PC-3 (cell line): ENCODE results near the gene PIGP. TPM values are rescaled to one million over a fixed set of nuclear protein-coding genes. Genes with fewer than 3 reads are reported as not detected.

ENCODE experiments used
- ATAC-seq: fragments of 200-7000 bp; cut with Tn5 transposase; 2 replicates; pipeline ENCODE4 v1.9.1; 2020; ENCODE audit warnings: mild to moderate bottlenecking, moderate library complexity
- BruUV-seq: library from RNA; stranded (reverse); fragments of 400-500 nt; replicated peaks from 2 replicates; lab custom pipeline; 2021; lab: Mats Ljungman, UMichigan
- CTCF ChIA-PET: fragments of 300-600 bp; sonication (Branson Sonifier 250); formaldehyde crosslinking; loops from one replicate; lab custom pipeline; 2022; ENCODE audit warnings: antibody characterized with exemption; lab: Charles Lee
- POLR2A ChIA-PET: fragments of 300-600 bp; sonication (Branson Sonifier 250); formaldehyde crosslinking; loops from one replicate; lab custom pipeline; 2022; ENCODE audit warnings: antibody characterized with exemption; ENCODE audit not compliant: unreplicated experiment; lab: Charles Lee
- DNase-seq: peaks from one replicate; pipeline ENCODE4 v3.0.0-alpha.2; 2015
- H2AFZ ChIP-seq: fragments of 300-600 bp; sonication (generic); 2 replicates; pipeline ENCODE4 v1.6.0; 2016; ENCODE audit warnings: antibody characterized with exemption, low read length
- H3F3A ChIP-seq: fragments of 300-600 bp; sonication (generic); one replicate; pipeline ENCODE4 v1.6.0; 2017; ENCODE audit warnings: antibody characterized with exemption, low read length, control low read depth, mild to moderate bottlenecking; ENCODE audit not compliant: unreplicated experiment
- H3K27ac ChIP-seq: fragments of 300-600 bp; sonication (generic); 2 replicates; pipeline ENCODE4 v1.5.1; 2016; ENCODE audit warnings: mild to moderate bottlenecking, low read length
- H3K27me3 ChIP-seq: fragments of 300-600 bp; sonication (generic); 2 replicates; pipeline ENCODE4 v1.6.1; 2016; ENCODE audit warnings: low read length, mixed read lengths
- H3K36me3 ChIP-seq: fragments of 300-600 bp; sonication (generic); 2 replicates; pipeline ENCODE4 v1.6.1; 2016; ENCODE audit warnings: low read depth, mixed run types, low read length, mixed read lengths
- H3K4me1 ChIP-seq: fragments of 300-600 bp; sonication (generic); 2 replicates; pipeline ENCODE4 v1.5.1; 2016; ENCODE audit warnings: low read length; ENCODE audit not compliant: insufficient read depth
- H3K4me2 ChIP-seq: fragments of 300-600 bp; sonication (generic); 2 replicates; pipeline ENCODE4 v1.6.0; 2016; ENCODE audit warnings: low read length
- H3K4me3 ChIP-seq: fragments of 300-600 bp; sonication (generic); 2 replicates; pipeline ENCODE4 v1.5.1; 2016; ENCODE audit warnings: mild to moderate bottlenecking, low read length, mixed read lengths
- H3K79me2 ChIP-seq: fragments of 300-600 bp; sonication (generic); 2 replicates; pipeline ENCODE4 v1.6.1; 2017; ENCODE audit warnings: low read length, mixed read lengths
- H3K9ac ChIP-seq: fragments of 300-600 bp; sonication (generic); 2 replicates; pipeline ENCODE4 v1.6.0; 2016; ENCODE audit warnings: mild to moderate bottlenecking, low read length
- H3K9me2 ChIP-seq: fragments of 300-600 bp; sonication (generic); replicated peaks from 2 replicates; pipeline ENCODE4 v1.6.1; 2016; ENCODE audit warnings: mixed run types, low read length, mixed read lengths
- H3K9me3 ChIP-seq: fragments of 300-600 bp; sonication (generic); 2 replicates; pipeline ENCODE4 v1.6.1; 2016; ENCODE audit warnings: low read length, mixed read lengths
- H4K20me1 ChIP-seq: fragments of 300-600 bp; sonication (generic); 2 replicates; pipeline ENCODE4 v1.6.1; 2016; ENCODE audit warnings: low read length, mixed read lengths
- CTCF ChIP-seq: fragments of 300-600 bp; sonication (generic); conservative IDR thresholded peaks from 2 replicates; pipeline ENCODE4 v1.5.1; 2017; ENCODE audit warnings: antibody characterized with exemption, low read depth, mild to moderate bottlenecking, low read length
- EZH2 ChIP-seq: fragments of 300-600 bp; sonication (generic); IDR thresholded peaks from one replicate; pipeline ENCODE4 v1.6.1; 2017; ENCODE audit warnings: antibody characterized with exemption, mild to moderate bottlenecking, low read length; ENCODE audit not compliant: unreplicated experiment
- EZH2phosphoT487 ChIP-seq: fragments of 300-600 bp; sonication (generic); IDR thresholded peaks from 2 replicates; pipeline ENCODE4 v1.6.1; 2018; ENCODE audit warnings: mild to moderate bottlenecking, antibody characterized with exemption, low read length, borderline replicate concordance
- intact Hi-C: fragments of 100-400 bp; cut with micrococcal nuclease; formaldehyde crosslinking; loops from 2 replicates; pipeline ENCODE4 v1.9.0; 2023
- total RNA-seq: library from RNA; depleted of rRNA; stranded (reverse); fragments of >200 nt; gene quantifications from 2 replicates; pipeline ENCODE4 v1.2.3, GENCODE V29; 2014

Gene PIGP
- total RNA-seq, 1 experiment from 2014 or later, result 20.1 TPM

GRCh38 chr21:37045556-37045955 lies 27.3 kb downstream of the PIGP start:
- no peaks in the 10 kb centered on the region for H3K9me2 ChIP-seq
- no TSS peak for BruUV-seq
- H3K27me3 ChIP-seq, result no peaks in the 10 kb centered on the region
- H3F3A ChIP-seq, result no peaks in the 10 kb centered on the region
- H3K4me1 ChIP-seq, result peaks cover 21% of the 10 kb centered on the region
- H3K4me3 ChIP-seq, result no peak overlapping the region
- H3K9me3 ChIP-seq, result no peaks in the 10 kb centered on the region
- ATAC-seq (no peak), DNase-seq (no peak)
- H3K9ac ChIP-seq, result no peak overlapping the region
- TF ChIP-seq CTCF (no peak), EZH2 (no peak), EZH2phosphoT487 (no peak)
- CTCF ChIA-PET, result no interaction called here
- H2AFZ ChIP-seq, result no peak overlapping the region
- H3K27ac ChIP-seq, result no peak overlapping the region
- H3K36me3 ChIP-seq, result no peaks in the 10 kb centered on the region
- no peaks in the 10 kb centered on the region for H3K79me2 ChIP-seq
- no peak overlapping the region for H3K4me2 ChIP-seq
- no peaks in the 10 kb centered on the region for H4K20me1 ChIP-seq
- intact Hi-C loops, result no loop called here
- POLR2A ChIA-PET, result no interaction called here

GRCh38 chr21:37045149-37045548 lies 27.7 kb downstream of the PIGP start:
- no peak overlapping the region for H3K4me3 ChIP-seq
- no TSS peak for BruUV-seq
- no peak overlapping the region for H3K27ac ChIP-seq
- TF ChIP-seq EZH2phosphoT487 (no peak), EZH2 (no peak), CTCF (no peak)
- peaks cover 21% of the 10 kb centered on the region for H3K4me1 ChIP-seq
- no peak for ATAC-seq
- H2AFZ ChIP-seq, result no peak overlapping the region
- DNase-seq, result no peak
- intact Hi-C loops, result no loop called here
- ChIA-PET POLR2A (no interaction called here), CTCF (no interaction called here)
- H3K9me2 ChIP-seq, result no peaks in the 10 kb centered on the region
- H3K9ac ChIP-seq, result no peak overlapping the region
- H3K4me2 ChIP-seq, result no peak overlapping the region
- no peaks in the 10 kb centered on the region for H4K20me1 ChIP-seq
- H3K79me2 ChIP-seq, result no peaks in the 10 kb centered on the region
- no peaks in the 10 kb centered on the region for H3K27me3 ChIP-seq
- no peaks in the 10 kb centered on the region for H3F3A ChIP-seq
- H3K36me3 ChIP-seq, result no peaks in the 10 kb centered on the region
- no peaks in the 10 kb centered on the region for H3K9me3 ChIP-seq

GRCh38 chr21:37044643-37045042 lies 28.2 kb downstream of the PIGP start:
- intact Hi-C loops, result no loop called here
- CTCF ChIA-PET, result no interaction called here
- POLR2A ChIA-PET, result no interaction called here
- Histone ChIP-seq H3K9me2 (no peaks in the 10 kb centered on the region), H3K9ac (no peak overlapping the region), H2AFZ (no peak overlapping the region), H3K36me3 (no peaks in the 10 kb centered on the region), H3K4me3 (no peak overlapping the region), H3F3A (no peaks in the 10 kb centered on the region), H3K27me3 (no peaks in the 10 kb centered on the region), H3K4me2 (no peak overlapping the region), H3K27ac (no peak overlapping the region), H3K4me1 (peaks cover 21% of the 10 kb centered on the region), H3K79me2 (no peaks in the 10 kb centered on the region), H3K9me3 (no peaks in the 10 kb centered on the region), H4K20me1 (no peaks in the 10 kb centered on the region)
- BruUV-seq, result no TSS peak
- ATAC-seq, result no peak
- DNase-seq, result no peak
- TF ChIP-seq EZH2, result no peak
- TF ChIP-seq CTCF, result no peak
- no peak for TF ChIP-seq EZH2phosphoT487
